ENCODE measurements around the gene ZNHIT2.
"Not testable (repeated sequence)": the region's sequence is repeated elsewhere in the genome, so short reads cannot be mapped to it uniquely, and the experiment has no call there.

The ZNHIT2 gene

DNA sequence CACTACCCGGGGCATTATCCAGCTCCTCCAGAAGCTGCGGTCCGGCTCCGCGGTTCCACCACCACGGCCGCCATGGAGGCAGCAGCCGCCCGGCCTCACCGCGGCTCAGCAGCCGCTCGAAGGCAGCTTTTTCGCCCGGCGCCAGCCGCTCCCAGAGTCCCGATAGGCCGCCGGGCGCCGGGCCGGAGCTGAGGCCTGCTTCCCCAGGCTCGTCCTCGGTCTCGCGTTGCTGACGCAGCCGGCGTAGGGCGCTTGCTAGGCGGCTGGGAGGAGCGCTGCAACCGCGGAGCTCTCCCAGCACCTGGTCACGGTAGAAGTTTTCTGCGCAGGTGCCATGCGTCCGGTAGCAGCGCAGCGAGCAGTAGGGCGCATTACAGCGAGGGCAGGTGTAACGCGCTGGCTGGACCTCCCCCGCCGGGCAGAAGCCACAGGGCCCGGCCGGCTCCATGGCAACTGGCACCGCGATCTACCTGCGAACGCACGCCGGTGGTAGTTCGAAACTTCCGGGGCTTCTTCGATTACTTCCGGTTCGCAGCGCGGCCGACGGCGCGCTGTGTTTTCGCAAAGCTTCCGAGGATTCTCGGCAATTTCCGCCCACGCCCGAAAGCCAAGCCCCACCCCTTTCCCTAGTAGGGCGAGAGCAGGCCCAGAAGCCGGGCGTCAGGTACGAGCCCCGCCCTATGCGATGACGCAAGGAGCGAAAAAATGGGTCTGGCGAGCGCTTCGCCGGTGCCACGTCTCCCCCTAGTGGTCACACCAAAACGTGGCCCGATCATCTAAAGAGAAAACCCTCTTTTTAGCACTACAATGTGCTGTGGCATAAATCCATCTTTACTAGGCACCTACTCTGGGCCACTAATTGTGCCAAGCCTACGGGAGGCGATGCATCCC lies at the start of gene ZNHIT2:
Gene ZNHIT2, minus strand, starts transcription at position 496 of the 891 bp plus-strand sequence. Its CDS starts 48 bp downstream, at position 448.
- DNase-seq (ENCODE audit: low read depth, low spot score), result peak; percentile 99

GRCh38 chr11:65166893-65167292 lies 49.4 kb upstream of the ZNHIT2 start:
- no peak for DNase-seq (ENCODE audit: low read depth, low spot score)

- DNase-seq (ENCODE audit: low read depth, low spot score), result no peak
Observed at GRCh38 chr11:65165410-65166317, 48.2 kb upstream of the ZNHIT2 start.

DNA sequence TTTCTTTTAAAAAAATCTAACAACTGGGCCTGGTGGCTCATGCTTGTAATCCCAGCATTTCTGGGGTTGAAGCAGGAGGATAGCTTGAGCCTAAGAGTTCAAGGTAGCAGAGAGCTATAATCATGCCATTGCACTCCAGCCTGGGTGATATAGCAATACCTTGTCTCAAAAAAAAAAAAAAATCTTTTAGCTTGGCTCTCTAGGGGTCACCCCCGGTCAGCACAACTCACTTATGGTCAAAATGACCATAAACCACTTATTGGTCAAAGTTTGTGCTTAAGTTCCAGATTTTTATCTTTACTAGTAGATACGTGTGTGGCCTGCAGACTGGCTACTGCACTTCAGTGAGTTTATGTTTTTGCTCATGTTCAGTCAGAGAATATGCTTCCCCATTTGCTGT lies 46.2 kb upstream of the ZNHIT2 start:
- no peak for DNase-seq (ENCODE audit: low read depth, low spot score)

GRCh38 chr11:65160643-65161042 lies 43.1 kb upstream of the ZNHIT2 start:
- no peak for DNase-seq (ENCODE audit: low read depth, low spot score)

DNA sequence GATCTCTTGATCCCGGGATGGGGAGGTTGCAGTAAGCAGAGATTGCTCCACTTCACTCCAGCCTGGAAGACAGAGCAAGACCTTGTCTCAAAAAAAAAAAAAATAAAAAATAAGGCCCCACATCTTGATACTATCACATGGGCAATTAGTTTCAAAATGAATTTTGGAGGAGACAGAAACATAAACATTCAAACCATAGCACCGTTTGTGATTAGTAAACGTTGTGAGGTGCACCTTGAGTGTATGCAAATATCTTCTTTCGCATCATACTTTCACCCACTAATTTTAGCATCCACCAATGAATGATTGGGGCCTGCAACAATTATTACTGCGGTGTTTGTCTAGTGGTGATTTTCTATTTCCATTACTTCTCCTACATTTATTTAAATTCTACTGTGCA lies 41.5 kb upstream of the ZNHIT2 start:
- no peak for DNase-seq (ENCODE audit: low read depth, low spot score)

DNA sequence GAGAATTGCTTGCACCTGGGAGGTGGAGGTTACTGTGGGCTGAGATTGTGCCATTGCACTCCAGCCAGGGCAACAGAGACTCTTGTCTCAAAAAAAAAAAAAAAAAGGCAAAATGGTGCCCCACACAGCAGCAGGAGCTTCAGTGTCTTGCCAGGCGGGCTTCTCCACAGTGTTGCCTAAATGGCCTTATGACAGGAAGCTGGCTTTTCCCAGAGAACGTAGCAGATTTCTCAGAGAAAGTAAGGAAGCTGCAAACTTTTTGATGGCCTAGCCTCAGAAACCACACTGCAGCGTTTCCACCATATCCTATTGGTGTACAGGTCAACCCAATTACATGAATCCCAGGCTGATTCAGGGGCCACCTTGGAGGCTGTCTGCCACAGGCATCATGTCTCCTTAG lies 39.8 kb upstream of the ZNHIT2 start:
- no peak for DNase-seq (ENCODE audit: low read depth, low spot score)

DNA sequence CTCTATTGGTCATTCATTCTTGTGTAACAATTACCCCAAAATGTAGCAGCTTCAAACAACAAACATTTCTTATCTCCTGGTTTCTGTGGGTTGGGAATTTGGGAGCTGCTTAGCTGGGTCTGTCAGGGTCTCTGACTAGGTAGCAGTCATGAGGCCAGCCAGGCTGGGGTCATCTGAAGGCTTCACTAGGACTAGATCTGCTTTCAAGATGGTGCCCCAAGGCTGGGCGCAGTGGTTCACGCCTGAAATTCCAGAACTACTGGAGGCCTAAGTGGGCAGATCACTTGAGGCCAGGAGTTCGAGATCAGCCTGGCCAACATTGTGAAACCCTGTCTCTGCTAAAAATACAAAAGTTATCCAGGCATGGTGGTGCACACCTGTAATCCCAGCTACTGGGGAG lies 39.4 kb upstream of the ZNHIT2 start:
- no peak for DNase-seq (ENCODE audit: low read depth, low spot score)

- DNase-seq (ENCODE audit: low read depth, low spot score), result no peak
Observed at GRCh38 chr11:65156256-65156655, 38.8 kb upstream of the ZNHIT2 start.

DNA sequence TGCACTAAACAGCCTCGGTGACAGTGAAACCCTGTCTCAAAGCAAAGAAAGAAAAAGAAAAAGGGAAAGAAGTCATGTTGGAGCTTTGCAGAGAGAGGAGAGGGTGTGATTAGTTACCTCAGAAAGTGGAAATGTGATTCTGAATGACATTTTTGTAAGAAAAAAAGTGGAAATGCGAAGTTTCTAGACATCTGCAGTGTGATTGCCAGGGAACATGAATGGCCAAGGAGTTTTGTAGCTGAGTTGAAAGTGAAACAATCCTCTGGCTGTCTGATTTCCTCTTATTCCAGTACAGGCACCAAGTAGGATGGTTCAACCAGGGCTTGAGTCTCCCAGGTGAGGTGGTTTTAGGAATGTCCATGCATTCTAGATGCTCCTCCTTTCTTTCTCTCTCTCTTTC lies 34.6 kb upstream of the ZNHIT2 start:
- no peak for DNase-seq (ENCODE audit: low read depth, low spot score)

GRCh38 chr11:65151331-65151899 lies 33.9 kb upstream of the ZNHIT2 start:
- no peak for DNase-seq (ENCODE audit: low read depth, low spot score)

GRCh38 chr11:65150509-65151299 lies 33.2 kb upstream of the ZNHIT2 start:
- DNase-seq (ENCODE audit: low read depth, low spot score), result no peak

- DNase-seq (ENCODE audit: low read depth, low spot score), result not testable (repeated sequence)
Observed at GRCh38 chr11:65150131-65150508, 32.6 kb upstream of the ZNHIT2 start.

- no peak for DNase-seq (ENCODE audit: low read depth, low spot score)
Observed at GRCh38 chr11:65148657-65149056, 31.2 kb upstream of the ZNHIT2 start.

GRCh38 chr11:65147352-65148075 lies 30.0 kb upstream of the ZNHIT2 start:
- no peak for DNase-seq (ENCODE audit: low read depth, low spot score)

DNA sequence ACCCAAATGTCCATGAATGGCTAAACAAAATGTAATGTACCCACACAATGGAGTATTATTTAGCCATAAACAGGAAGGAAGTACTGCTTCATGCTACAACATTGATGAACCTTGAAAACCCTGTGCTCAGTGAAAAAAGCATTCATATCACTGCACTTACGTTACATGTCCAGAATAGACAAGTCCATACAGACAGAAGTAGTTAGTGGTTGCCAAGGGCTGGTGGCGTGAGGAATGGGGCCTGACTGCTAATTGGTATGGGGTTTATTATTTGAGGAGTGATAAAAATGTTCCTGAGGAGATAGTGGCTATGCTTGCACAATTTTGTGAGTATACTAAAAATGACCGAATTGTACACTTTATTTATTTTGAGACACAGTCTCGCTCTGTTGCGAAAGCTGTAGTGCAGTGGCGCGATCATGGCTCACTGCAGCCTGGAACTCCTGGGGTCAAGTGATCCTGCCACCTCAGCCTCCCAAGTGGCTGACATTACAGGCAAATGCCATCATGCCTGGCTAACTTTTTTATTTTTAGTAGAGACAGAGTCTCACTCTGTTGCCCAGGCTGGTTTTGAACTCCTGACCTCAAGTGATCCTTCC lies 24.5 kb upstream of the ZNHIT2 start:
- no peak for DNase-seq (ENCODE audit: low read depth, low spot score)

GRCh38 chr11:65136515-65137096 lies 19.1 kb upstream of the ZNHIT2 start:
- DNase-seq (ENCODE audit: low read depth, low spot score), result no peak

DNA sequence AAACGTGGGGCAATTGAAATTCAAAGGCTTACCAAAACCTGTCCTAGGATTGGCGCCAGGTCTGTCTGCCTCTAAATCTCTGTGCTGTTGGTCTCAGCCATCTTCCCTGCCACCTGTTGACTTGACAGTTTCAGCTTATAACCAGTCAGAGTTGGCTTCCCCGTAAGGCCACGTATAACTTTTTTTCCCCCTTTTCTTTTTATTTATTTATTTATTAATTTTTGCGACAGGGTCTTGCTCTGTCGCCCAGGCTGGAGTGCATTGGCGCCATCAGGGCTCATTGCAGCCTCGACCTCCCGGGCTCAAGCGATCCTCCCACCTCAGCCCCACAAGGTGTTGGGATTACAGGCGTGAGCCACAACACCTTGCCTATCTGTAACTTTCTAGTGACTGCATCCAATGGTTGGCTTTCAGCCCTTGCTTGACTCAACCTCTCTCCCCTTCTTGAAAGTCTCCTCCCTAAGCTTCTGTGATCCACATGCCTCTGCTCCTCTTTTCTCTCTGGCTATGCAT lies 18.2 kb upstream of the ZNHIT2 start:
- no peak for DNase-seq (ENCODE audit: low read depth, low spot score)

DNA sequence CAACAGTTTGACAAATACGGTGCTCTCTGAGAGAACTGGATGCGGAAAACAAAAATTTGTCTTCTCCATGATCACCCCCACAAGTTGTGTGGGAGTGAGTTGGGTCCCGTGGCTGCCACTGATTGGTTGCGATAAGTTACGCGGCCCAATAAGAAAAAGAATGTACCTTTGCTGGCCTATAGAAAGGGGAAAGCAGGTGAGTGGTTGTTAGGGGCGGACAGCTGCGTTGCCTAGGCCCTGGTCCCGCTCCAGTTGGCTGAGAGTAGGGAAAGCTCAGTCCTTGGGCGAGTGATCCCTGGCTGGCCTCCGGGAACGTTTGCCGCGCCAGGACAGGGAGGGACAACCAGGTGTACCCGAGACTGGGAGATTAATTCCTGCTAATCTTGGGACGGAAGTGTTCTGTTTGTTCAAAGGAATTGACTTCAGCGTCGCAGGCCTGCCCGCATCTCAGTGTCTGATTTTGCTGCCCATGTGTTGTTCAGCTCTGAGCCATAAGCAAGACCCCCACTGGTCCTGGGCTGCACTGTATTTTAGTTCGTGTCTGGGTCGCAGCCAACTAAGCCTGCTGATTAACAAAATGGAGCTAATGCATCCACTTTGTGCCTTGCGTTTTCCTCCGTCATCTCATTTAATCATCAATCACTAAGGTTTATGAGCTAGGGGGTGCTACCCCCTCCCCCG lies 17.6 kb upstream of the ZNHIT2 start:
- DNase-seq (ENCODE audit: low read depth, low spot score), result peak; percentile 66
